KBM-7 (cell line): Measurements from ENCODE around the gene MAG.

Experiments used
- DNase-seq: peaks from one replicate; pipeline ENCODE4 v3.0.0-alpha.2; 2015
- in situ Hi-C: fragments of 300-500 bp; cut with MboI; formaldehyde crosslinking; loops from 2 replicates; pipeline ENCODE4 v1.14.3; 2020; ENCODE audit warnings: low sequenced_read_pairs, low pct_unique_long_range_greater_than_20kb, mixed read lengths

MAG gene

GRCh38 chr19:35264268-35265125, 27.5 kb upstream of the MAG start:
- in situ Hi-C loops: no loop called here
- peak; percentile 59 for DNase-seq

DNA sequence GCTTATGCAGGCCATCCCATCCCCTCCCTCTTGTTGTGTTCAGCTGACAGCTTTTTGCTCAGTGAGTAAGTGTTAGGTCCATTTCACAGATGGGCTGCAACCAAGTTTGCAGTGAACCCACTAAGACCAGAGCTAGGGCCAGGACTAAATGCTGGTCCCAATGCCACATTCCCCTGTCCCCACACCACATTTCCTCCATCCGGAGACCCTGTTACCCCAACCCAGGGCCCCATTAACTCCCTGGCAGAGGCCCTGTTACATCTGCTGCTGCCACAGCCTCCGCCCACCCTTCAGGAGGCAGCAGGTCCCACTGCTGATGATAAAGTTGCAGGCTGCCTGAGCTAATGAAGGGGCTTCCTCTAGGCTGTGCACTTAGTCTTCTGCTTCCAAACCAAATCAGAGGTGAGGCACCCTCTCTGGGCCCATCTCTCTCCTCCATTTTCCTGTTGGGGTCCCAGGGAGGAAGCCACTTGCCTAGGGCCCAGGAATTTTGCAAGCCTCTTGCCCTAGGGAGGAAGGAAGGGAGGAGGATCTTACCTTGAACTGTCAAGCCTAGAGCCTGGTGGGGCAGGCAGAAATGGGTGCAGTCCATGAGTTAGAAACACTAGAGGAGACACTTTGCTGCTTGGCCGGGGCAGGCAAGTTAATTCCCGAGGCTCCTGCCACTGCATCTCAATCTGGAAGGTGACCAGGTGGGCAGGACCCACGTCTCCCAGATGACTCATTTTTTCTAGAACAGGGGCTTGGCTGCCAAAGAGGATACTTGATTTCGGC, 26.6 kb upstream of the MAG start:
- in situ Hi-C loops: no loop called here
- DNase-seq: no peak

DNA sequence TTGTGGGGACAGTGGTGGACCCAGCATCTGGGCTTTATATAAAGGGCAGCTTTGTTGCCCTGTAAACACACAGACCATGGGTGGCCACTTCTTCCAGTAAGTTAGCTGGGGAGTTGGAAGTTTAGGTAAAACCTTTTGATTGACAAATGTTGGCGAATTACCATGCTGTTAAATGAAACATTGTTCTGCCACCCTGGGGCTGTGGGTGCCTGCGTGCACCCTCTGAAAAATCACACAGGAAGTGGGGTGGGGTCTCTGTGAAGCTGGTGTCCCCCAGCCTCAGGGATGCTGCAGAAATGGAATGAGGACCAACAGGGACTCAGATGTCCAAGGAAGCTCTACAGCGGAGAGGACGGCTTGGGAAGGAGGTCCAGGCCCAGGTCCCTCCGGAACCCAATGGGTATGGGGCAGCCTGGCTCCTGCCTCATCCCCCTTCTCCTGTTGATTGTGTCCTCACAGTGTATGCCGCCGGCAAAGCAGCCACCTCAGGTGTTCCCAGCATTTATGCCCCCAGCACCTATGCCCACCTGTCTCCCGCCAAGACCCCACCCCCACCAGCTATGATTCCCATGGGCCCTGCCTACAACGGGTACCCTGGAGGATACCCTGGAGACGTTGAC, 26.0 kb upstream of the MAG start:
- in situ Hi-C loops: no loop called here
- no peak for DNase-seq

- DNase-seq: no peak
- in situ Hi-C loops: no loop called here
Observed at GRCh38 chr19:35266520-35267352, 25.2 kb upstream of the MAG start.

- no peak for DNase-seq
- in situ Hi-C loops: no loop called here
Observed at GRCh38 chr19:35267353-35267817, 24.6 kb upstream of the MAG start.

DNA sequence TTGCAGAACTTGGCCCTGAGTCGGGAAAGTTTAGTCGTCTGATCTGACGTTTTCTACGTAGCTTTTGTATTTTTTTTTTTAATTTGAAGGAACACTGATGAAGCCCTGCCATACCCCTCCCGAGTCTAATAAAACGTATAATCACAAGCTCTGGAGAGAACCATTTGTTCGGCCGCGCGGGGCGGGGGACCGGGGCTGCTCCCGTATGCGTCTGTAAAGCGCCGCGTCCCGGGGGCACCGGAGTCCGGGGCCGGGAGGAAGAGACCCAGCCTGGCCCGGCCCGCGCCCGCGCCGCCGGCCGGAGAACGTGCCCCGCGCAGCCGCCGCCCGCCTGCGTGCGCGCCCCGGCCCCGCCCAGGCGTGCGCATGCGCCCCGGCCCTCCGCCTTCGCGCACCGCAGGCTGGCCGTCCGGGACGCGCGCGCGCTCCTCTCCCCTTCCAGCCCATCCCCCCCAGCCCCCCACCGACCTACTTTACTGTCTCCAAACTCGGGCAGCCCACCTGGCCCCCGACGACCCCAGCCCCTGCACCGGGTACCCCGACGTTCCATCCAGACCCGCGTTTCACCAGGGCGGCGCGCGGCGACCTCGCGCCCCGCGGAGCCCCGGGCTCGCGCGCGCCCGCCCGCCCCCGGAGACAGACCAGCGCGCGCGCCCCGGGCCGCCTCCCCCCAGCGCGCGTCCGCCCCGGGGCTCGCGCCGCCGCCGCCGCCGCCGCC, 24.0 kb upstream of the MAG start:
- DNase-seq: peak; percentile 55
- in situ Hi-C loops: no loop called here

GRCh38 chr19:35268536-35269437, 23.2 kb upstream of the MAG start, which contains the start of gene USF2:
USF2 (plus strand) TSS chr19:35268962; CDS start chr19:35269102, 140 bp downstream.
- no peak for DNase-seq
- in situ Hi-C loops: no loop called here

DNA sequence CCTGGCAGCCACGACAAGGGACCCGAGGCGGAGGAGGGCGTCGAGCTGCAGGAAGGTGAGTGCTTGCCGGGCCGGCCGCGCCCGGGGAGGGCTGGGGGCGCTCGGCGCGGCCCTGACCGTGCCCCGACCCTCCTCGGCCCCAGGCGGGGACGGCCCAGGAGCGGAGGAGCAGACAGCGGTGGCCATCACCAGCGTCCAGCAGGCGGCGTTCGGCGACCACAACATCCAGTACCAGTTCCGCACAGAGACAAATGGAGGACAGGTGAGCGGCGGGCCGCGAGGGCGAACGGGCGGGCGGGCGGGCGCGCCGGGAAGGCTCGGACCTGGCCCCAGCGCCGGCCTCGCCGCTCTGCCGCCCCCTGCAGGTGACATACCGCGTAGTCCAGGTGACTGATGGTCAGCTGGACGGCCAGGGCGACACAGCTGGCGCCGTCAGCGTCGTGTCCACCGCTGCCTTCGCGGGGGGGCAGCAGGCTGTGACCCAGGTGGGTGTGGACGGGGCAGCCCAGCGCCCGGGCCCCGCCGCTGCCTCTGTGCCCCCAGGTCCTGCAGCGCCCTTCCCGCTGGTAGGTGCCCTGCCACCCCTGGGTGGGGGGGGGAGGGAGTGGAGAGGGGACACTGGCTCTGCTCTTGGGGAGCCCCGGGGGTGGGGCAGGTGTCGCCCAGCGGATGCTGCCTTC, 22.4 kb upstream of the MAG start:
- peak; percentile 78 for DNase-seq
- in situ Hi-C loops: no loop called here

DNA sequence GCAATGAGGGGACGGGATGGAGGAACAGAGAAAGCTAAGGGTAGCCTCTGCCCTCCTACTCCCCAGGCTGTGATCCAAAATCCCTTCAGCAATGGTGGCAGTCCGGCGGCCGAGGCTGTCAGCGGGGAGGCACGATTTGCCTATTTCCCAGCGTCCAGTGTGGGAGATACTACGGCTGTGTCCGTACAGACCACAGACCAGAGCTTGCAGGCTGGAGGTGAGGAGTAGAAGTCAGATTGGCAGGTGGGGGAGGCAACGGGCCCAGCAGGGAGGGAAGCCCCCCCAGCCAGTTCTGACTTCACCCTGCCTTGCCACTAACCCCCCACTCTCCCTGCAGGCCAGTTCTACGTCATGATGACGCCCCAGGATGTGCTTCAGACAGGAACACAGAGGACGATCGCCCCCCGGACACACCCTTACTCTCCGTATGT, 21.6 kb upstream of the MAG start:
- no peak for DNase-seq
- in situ Hi-C loops: no loop called here

DNA sequence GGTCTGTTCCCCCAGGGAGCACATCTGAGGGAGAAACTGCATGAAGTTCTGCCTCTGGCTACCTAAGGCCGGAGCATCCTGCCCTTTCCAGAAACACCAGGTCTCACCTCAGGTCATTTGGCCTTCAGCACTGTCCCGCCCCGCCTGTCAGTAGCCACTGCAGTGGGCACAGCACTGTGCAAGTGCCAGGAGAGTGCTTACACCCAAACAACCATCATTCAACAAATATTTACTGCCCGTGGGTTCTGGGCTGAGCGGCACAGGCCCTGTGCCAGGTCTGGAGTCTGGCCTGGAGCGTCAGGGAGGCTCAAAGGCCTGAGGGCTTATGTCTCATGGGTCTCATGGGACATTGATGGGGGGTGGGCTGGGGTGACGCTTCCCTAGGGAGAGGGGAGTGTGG, 20.4 kb upstream of the MAG start:
- in situ Hi-C loops: no loop called here

GRCh38 chr19:35272122-35272719, 19.7 kb upstream of the MAG start:
- in situ Hi-C loops: no loop called here

More for the DNA sequence above, 20.4 kb upstream of the MAG start:
- no peak for DNase-seq

GRCh38 chr19:35272954-35273649, 18.9 kb upstream of the MAG start:
- in situ Hi-C loops: no loop called here
- no peak for DNase-seq

More at GRCh38 chr19:35272122-35272719, 19.7 kb upstream of the MAG start:
- DNase-seq: peak; percentile 87

- DNase-seq: no peak
- in situ Hi-C loops: no loop called here
Observed at GRCh38 chr19:35273686-35274259, 18.2 kb upstream of the MAG start.

GRCh38 chr19:35274323-35274722, 17.6 kb upstream of the MAG start:
- no peak for DNase-seq
- in situ Hi-C loops: no loop called here

GRCh38 chr19:35276706-35277281, 15.2 kb upstream of the MAG start:
- no peak for DNase-seq
- in situ Hi-C loops: no loop called here
